ENCODE measurements around the gene ARHGAP22. TPM values are rescaled to one million over a fixed set of nuclear protein-coding genes. Genes with fewer than 3 reads are reported as not detected.

ARHGAP22 gene
- polyA plus RNA-seq, 1 of the 3 experiments (the other 2 are of a cell fraction) = 12.4 TPM

- DNase-seq = no peak
- H3K79me2 ChIP-seq (ENCODE audit: insufficient read depth) = no peaks in the 10 kb centered on the region
- H4K20me1 ChIP-seq (ENCODE audit: insufficient read depth) = no peaks in the 10 kb centered on the region
- H3K4me3 ChIP-seq (ENCODE audit: low read depth in 2 of 2, low read length in 1 of 2) = no peak overlapping the region
- TF ChIP-seq JUND (IDR thresholded peaks at IDR 0.05) (no peak), NRF1 (IDR thresholded peaks at IDR 0.05; ENCODE audit: low read depth, low read length) (no peak), POLR2AphosphoS5 (IDR thresholded peaks at IDR 0.05; ENCODE audit: low read depth, low read length) (no peak), USF2 (IDR thresholded peaks at IDR 0.05; ENCODE audit: borderline replicate concordance, low read depth, low read length) (no peak), MAX (IDR thresholded peaks at IDR 0.05; ENCODE audit: low read depth) (no peak)
- H3K4me1 ChIP-seq (ENCODE audit: control insufficient read depth in 1 of 2, insufficient read depth in 2 of 2, low read depth in 1 of 2, low read length in 1 of 2) = peaks cover 0 to 25% of the 10 kb centered on the region in 2 experiments; a peak in 1 of 4 replicates
- H2AFZ ChIP-seq (ENCODE audit: low read depth) = no peak overlapping the region
- no peak overlapping the region for H3K27ac ChIP-seq (ENCODE audit: low read depth in 2 of 2, low read length in 1 of 2)
- no peak overlapping the region for H3K9ac ChIP-seq
- WGBS (ENCODE audit: low lambda C conversion rate) = 90% methylated on average over 1 of the region's 1 CpG
- H3K36me3 ChIP-seq (replicated peaks in 1 of 2; ENCODE audit: control insufficient read depth in 1 of 2, insufficient read depth in 2 of 2, low read length in 1 of 2) = no peaks in the 10 kb centered on the region
- no peaks in the 10 kb centered on the region for H3K9me2 ChIP-seq
- H3K27me3 ChIP-seq (ENCODE audit: insufficient read depth) = no peaks in the 10 kb centered on the region
- ChIA-PET CTCF (interaction anchor here (1.7 to 3.3 kb wide), 2 partner anchors 24 kb away, joined by 4 to 19 read pairs; no protein-coding TSS in a partner anchor), POLR2A (no interaction called here)
- no peaks in the 10 kb centered on the region for H3K9me3 ChIP-seq
- no peak overlapping the region for H3K4me2 ChIP-seq
- H3F3A ChIP-seq (replicated peaks; ENCODE audit: insufficient read depth) = no peaks in the 10 kb centered on the region
These were observed 27.3 kb upstream of the ARHGAP22 start for GRCh38 chr10:48632166-48632565.

GRCh38 chr10:48627984-48628609 is 23.2 kb upstream of the ARHGAP22 start:
- peaks cover 0 to 25% of the 10 kb centered on the region in 2 experiments; a peak in 1 of 4 replicates for H3K4me1 ChIP-seq (ENCODE audit: control insufficient read depth in 1 of 2, insufficient read depth in 2 of 2, low read depth in 1 of 2, low read length in 1 of 2)
- no peaks in the 10 kb centered on the region for H3K79me2 ChIP-seq (ENCODE audit: insufficient read depth)
- H3K4me2 ChIP-seq = no peak overlapping the region
- peak; percentile 60 for DNase-seq
- H3K36me3 ChIP-seq (replicated peaks in 1 of 2; ENCODE audit: control insufficient read depth in 1 of 2, insufficient read depth in 2 of 2, low read length in 1 of 2) = no peaks in the 10 kb centered on the region
- no peaks in the 10 kb centered on the region for H3K27me3 ChIP-seq (ENCODE audit: insufficient read depth)
- ChIA-PET CTCF (interaction anchor here (1.1 to 5.3 kb wide), 4 partner anchors 20 to 29 kb away, joined by 3 to 48 read pairs (median 16); partner anchors contain the start of gene ARHGAP22), POLR2A (no interaction called here)
- H3F3A ChIP-seq (replicated peaks; ENCODE audit: insufficient read depth) = no peaks in the 10 kb centered on the region
- H2AFZ ChIP-seq (ENCODE audit: low read depth) = no peak overlapping the region
- H3K9me3 ChIP-seq = no peaks in the 10 kb centered on the region
- H3K4me3 ChIP-seq (ENCODE audit: low read depth in 2 of 2, low read length in 1 of 2) = no peak overlapping the region
- no peak overlapping the region for H3K9ac ChIP-seq
- WGBS (ENCODE audit: low lambda C conversion rate) = 100% methylated on average over 1 of the region's 2 CpGs
- no peaks in the 10 kb centered on the region for H4K20me1 ChIP-seq (ENCODE audit: insufficient read depth)
- no peaks in the 10 kb centered on the region for H3K9me2 ChIP-seq
- H3K27ac ChIP-seq (ENCODE audit: low read depth in 2 of 2, low read length in 1 of 2) = peak overlapping the region in 1 of 2 experiments; percentile 90; a peak in 2 of 4 replicates
- TF ChIP-seq TCF12 (IDR thresholded peaks at IDR 0.05) (peak; percentile 98), SIN3A (IDR thresholded peaks at IDR 0.05; ENCODE audit: borderline replicate concordance, low read depth, low read length) (no peak), GATA2 (CRISPR knock-in tag; IDR thresholded peaks at IDR 0.05) (peak; percentile 76), EZH2phosphoT487 (IDR thresholded peaks at IDR 0.05; ENCODE audit: borderline replicate concordance, low read depth) (no peak), IRF3 (IDR thresholded peaks at IDR 0.05; ENCODE audit: low read depth, low read length) (no peak), TEAD4 (IDR thresholded peaks at IDR 0.05; ENCODE audit: borderline replicate concordance, insufficient read depth) (no peak), FOXM1 (IDR thresholded peaks at IDR 0.05; ENCODE audit: low read depth) (no peak), EP300 (IDR thresholded peaks at IDR 0.05; ENCODE audit: borderline replicate concordance in 1 of 2, low read depth in 1 of 2, low read length in 1 of 2) (peak in 1 of 2 experiments; percentile 91; a peak in 2 of 4 replicates), POLR2AphosphoS5 (IDR thresholded peaks at IDR 0.05; ENCODE audit: low read depth, low read length) (peak; percentile 91), GABPA (IDR thresholded peaks at IDR 0.05; ENCODE audit: low read depth) (no peak), RCOR1 (IDR thresholded peaks at IDR 0.05; ENCODE audit: low read length) (peak; percentile 83), JUND (IDR thresholded peaks at IDR 0.05) (no peak), FOXJ3 (CRISPR knock-in tag; IDR thresholded peaks at IDR 0.05) (peak; percentile 70; the same call in 1 of the 2 replicates), MXI1 (IDR thresholded peaks at IDR 0.05; ENCODE audit: low read depth, low read length) (no peak), USF1 (IDR thresholded peaks at IDR 0.05; ENCODE audit: borderline replicate concordance, low read depth) (no peak), CHD2 (IDR thresholded peaks at IDR 0.05; ENCODE audit: low read length, partially characterized antibody) (peak; percentile 77), MAX (IDR thresholded peaks at IDR 0.05; ENCODE audit: low read depth) (no peak), TAF1 (IDR thresholded peaks at IDR 0.05; ENCODE audit: borderline replicate concordance, low read depth, low read length) (no peak), NRF1 (IDR thresholded peaks at IDR 0.05; ENCODE audit: low read depth, low read length) (no peak), ELF1 (IDR thresholded peaks at IDR 0.05) (no peak)
- TF ChIP-seq, protein P1, sequence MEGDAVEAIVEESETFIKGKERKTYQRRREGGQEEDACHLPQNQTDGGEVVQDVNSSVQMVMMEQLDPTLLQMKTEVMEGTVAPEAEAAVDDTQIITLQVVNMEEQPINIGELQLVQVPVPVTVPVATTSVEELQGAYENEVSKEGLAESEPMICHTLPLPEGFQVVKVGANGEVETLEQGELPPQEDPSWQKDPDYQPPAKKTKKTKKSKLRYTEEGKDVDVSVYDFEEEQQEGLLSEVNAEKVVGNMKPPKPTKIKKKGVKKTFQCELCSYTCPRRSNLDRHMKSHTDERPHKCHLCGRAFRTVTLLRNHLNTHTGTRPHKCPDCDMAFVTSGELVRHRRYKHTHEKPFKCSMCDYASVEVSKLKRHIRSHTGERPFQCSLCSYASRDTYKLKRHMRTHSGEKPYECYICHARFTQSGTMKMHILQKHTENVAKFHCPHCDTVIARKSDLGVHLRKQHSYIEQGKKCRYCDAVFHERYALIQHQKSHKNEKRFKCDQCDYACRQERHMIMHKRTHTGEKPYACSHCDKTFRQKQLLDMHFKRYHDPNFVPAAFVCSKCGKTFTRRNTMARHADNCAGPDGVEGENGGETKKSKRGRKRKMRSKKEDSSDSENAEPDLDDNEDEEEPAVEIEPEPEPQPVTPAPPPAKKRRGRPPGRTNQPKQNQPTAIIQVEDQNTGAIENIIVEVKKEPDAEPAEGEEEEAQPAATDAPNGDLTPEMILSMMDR (IDR thresholded peaks at IDR 0.05) = no peak
